Amniotic epithelial cell (primary cell): Measurements from ENCODE around the gene CPNE6.
A peak's percentile ranks its signal among the peaks of the same experiment; 100 is the strongest.

Source experiments
- DNase-seq: peaks from one replicate; pipeline ENCODE4 v3.0.0-alpha.2; 2010; ENCODE audit warnings: low read depth

The CPNE6 gene

GRCh38 chr14:24086193-24086955, 15.0 kb downstream of the CPNE6 start:
- no peak for DNase-seq

GRCh38 chr14:24087004-24087403, 15.6 kb downstream of the CPNE6 start:
- no peak for DNase-seq

- DNase-seq = no peak
Observed at GRCh38 chr14:24088095-24088494, 16.7 kb downstream of the CPNE6 start.

GRCh38 chr14:24089890-24090289, 18.5 kb downstream of the CPNE6 start:
- no peak for DNase-seq

GRCh38 chr14:24092110-24092504, 20.7 kb downstream of the CPNE6 start:
- no peak for DNase-seq

- DNase-seq = no peak
Observed at GRCh38 chr14:24092505-24093206, 21.3 kb downstream of the CPNE6 start.

- no peak for DNase-seq
Observed at GRCh38 chr14:24093207-24093900, 22.0 kb downstream of the CPNE6 start.

GRCh38 chr14:24093901-24094840, 22.8 kb downstream of the CPNE6 start, which contains the start of gene PCK2:
PCK2 (plus strand) TSS chr14:24094311; CDS start chr14:24094406, 95 bp downstream.
- peak; percentile 72 for DNase-seq

- no peak for DNase-seq
Observed at GRCh38 chr14:24094841-24095270, 23.5 kb downstream of the CPNE6 start.

GRCh38 chr14:24095271-24096068, 24.1 kb downstream of the CPNE6 start:
- peak; percentile 62 for DNase-seq

GRCh38 chr14:24096545-24097181, 25.3 kb downstream of the CPNE6 start:
- no peak for DNase-seq

GRCh38 chr14:24098229-24098926, 27.0 kb downstream of the CPNE6 start:
- no peak for DNase-seq

- DNase-seq = no peak
Observed at GRCh38 chr14:24098927-24099813, 27.8 kb downstream of the CPNE6 start.

- DNase-seq = peak; percentile 21
Observed at GRCh38 chr14:24100197-24100981, 29.0 kb downstream of the CPNE6 start.

- DNase-seq = no peak
Observed at GRCh38 chr14:24100982-24101494, 29.7 kb downstream of the CPNE6 start.

GRCh38 chr14:24102357-24103048, 31.1 kb downstream of the CPNE6 start:
- no peak for DNase-seq

- DNase-seq = no peak
Observed at GRCh38 chr14:24103451-24103850, 32.1 kb downstream of the CPNE6 start.
